Measurements from ENCODE around the gene ATF4.

DNA sequence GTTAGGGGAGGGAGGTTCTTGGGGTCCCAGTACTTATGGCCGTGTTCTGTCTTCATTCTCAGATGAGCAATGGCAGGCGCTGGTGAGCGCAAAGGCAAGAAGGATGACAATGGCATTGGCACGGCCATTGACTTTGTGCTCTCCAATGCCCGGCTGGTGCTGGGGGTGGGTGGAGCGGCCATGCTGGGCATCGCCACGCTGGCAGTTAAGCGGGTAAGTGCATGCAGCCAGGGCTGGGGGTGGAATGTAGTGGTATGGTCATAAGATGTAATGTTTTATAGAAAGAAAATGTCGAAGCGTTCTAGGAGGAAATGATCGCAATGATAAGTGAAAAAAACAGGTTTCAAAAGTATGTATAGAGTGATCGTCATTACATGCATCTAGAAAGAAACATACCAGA lies 9.1 kb upstream of the ATF4 start:
- TF ChIP-seq POLR2A (IDR thresholded peaks at IDR 0.05; ENCODE audit: low read length), result no peak
- TF ChIP-seq GATA1 (IDR thresholded peaks at IDR 0.05; ENCODE audit: low read depth, low read length), result no peak

Data from erythroblast (primary cell).